Skeletal muscle satellite cell (primary cell): ENCODE measurements around the gene STUM.
A peak's percentile ranks its signal among the peaks of the same experiment; 100 is the strongest.

Source experiments
- H3K27me3 ChIP-seq: 2 replicates; pipeline ENCODE4 v1.7.0; 2013; ENCODE audit warnings: low read length; ENCODE audit not compliant: control insufficient read depth, insufficient read depth
- H3K36me3 ChIP-seq: 2 replicates; pipeline ENCODE4 v1.7.0; 2013; ENCODE audit warnings: mild to moderate bottlenecking, control low read depth, low read length; ENCODE audit not compliant: insufficient read depth
- H3K4me1 ChIP-seq: 2 replicates; pipeline ENCODE4 v1.7.0; 2013; ENCODE audit warnings: low read length; ENCODE audit not compliant: control insufficient read depth, insufficient read depth
- H3K4me2 ChIP-seq: 2 replicates; pipeline ENCODE4 v1.7.0; 2013; ENCODE audit warnings: mild to moderate bottlenecking, low read length
- H3K4me3 ChIP-seq: 2 replicates; pipeline ENCODE4 v1.7.0; 2013; ENCODE audit warnings: low read length
- H3K9ac ChIP-seq: 2 replicates; pipeline ENCODE4 v1.7.0; 2013; ENCODE audit warnings: mild to moderate bottlenecking, low read depth, low read length, moderate library complexity
- H3K9me3 ChIP-seq: replicated peaks from 2 replicates; pipeline ENCODE4 v1.7.0; 2013; ENCODE audit warnings: mild to moderate bottlenecking, control low read depth, low read length

Gene STUM

DNA sequence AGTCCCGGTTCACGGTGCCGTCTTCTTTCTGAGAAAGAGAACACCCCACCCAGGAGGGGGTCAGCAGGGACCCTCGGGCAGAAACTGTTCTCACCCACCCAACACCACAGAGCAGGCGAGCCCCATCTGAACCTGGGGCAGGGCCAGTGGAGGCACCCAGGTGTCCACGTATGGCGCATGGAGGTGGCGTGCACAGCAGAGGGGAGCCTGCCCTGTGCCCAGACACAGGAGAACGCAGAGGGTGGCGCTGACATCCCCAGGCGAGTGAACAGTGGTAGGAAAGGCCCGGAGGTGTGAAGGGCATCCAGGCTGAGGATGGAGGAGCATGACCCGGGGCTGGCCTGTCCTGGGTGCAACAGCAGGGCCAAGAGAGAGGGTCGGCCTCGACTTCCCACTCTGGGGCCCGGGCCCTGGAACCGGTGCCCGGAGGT is 91.1 kb downstream of the STUM start:
- Histone ChIP-seq H3K9me3 (no peaks in the 10 kb centered on the region), H3K4me1 (peaks cover 19% of the 10 kb centered on the region), H3K9ac (no peak overlapping the region), H3K4me3 (no peak overlapping the region), H3K27me3 (peaks cover 4% of the 10 kb centered on the region), H3K4me2 (no peak overlapping the region), H3K36me3 (no peaks in the 10 kb centered on the region)

- peaks cover 4% of the 10 kb centered on the region for H3K27me3 ChIP-seq
- H3K36me3 ChIP-seq, result no peaks in the 10 kb centered on the region
- H3K4me2 ChIP-seq, result no peak overlapping the region
- H3K9ac ChIP-seq, result no peak overlapping the region
- peaks cover 19% of the 10 kb centered on the region for H3K4me1 ChIP-seq
- H3K9me3 ChIP-seq, result no peaks in the 10 kb centered on the region
- no peak overlapping the region for H3K4me3 ChIP-seq
Measured at GRCh38 chr1:226640321-226641136, 92.0 kb downstream of the STUM start.

DNA sequence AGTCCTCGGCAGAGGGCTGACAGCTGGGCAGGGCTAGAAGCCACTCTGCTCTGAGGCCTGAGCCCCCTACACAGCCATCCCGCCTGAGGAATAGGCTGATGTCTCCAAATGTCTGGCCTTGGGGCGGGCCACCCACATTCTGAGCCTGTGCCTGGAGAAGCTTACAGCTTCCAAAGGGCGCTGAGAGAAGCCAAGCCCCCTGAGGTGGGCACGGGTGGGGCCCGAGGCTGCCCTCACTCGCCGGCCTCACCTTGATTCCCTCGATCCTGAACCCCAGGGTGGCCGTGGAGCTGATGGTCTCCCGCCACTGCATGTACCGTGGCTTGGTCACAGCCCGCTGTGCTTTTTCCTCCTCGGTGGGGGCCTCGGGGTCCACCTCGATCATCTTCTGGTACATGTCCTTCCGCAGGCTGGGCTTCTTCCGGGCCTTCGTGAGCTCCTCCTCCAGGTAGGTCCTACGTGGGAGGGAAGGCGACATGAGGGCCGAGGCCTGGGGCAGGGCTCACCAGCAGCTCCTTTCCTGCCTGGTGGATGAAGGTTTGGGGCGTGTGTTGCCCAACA is 93.2 kb downstream of the STUM start:
- Histone ChIP-seq H3K36me3 (no peaks in the 10 kb centered on the region), H3K9ac (no peak overlapping the region), H3K4me2 (no peak overlapping the region), H3K9me3 (no peaks in the 10 kb centered on the region), H3K4me3 (no peak overlapping the region), H3K27me3 (peaks cover 4% of the 10 kb centered on the region), H3K4me1 (peaks cover 19% of the 10 kb centered on the region)

- H3K36me3 ChIP-seq, result no peaks in the 10 kb centered on the region
- H3K4me2 ChIP-seq, result no peak overlapping the region
- no peak overlapping the region for H3K9ac ChIP-seq
- H3K9me3 ChIP-seq, result no peaks in the 10 kb centered on the region
- H3K4me3 ChIP-seq, result no peak overlapping the region
- H3K27me3 ChIP-seq, result peaks cover 4% of the 10 kb centered on the region
- H3K4me1 ChIP-seq, result peaks cover 19% of the 10 kb centered on the region
Measured at GRCh38 chr1:226642421-226642820, 93.9 kb downstream of the STUM start.

DNA sequence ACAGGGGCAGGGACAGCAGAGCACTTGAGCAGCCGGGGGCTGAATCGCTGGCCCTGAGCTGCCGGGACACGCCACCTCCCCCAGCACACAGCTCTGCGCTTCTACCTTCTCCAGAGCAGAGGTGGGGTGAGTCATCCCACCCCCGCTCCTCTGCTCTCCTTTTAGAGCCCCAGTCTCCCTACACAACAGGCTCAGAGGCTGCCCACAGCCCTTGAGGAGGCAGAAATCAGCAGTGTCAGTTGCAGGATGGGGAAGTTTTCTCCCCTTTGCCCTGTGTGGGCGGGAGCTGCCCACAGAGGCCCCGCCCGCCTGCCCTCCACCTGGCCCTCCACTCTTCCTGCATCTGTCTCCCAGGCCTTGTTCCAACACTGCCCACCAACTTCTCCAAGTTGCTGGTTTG is 94.6 kb downstream of the STUM start:
- H3K36me3 ChIP-seq, result no peaks in the 10 kb centered on the region
- peak overlapping the region; percentile 14 for H3K4me3 ChIP-seq
- no peaks in the 10 kb centered on the region for H3K9me3 ChIP-seq
- no peak overlapping the region for H3K9ac ChIP-seq
- H3K4me1 ChIP-seq, result peaks cover 14% of the 10 kb centered on the region
- H3K27me3 ChIP-seq, result peaks cover 4% of the 10 kb centered on the region
- peak overlapping the region; percentile 65 for H3K4me2 ChIP-seq

GRCh38 chr1:226643611-226644540 is 95.3 kb downstream of the STUM start:
- Histone ChIP-seq H3K9ac (no peak overlapping the region), H3K27me3 (peaks cover 4% of the 10 kb centered on the region), H3K4me1 (peaks cover 14% of the 10 kb centered on the region), H3K4me2 (peak overlapping the region; percentile 65), H3K9me3 (no peaks in the 10 kb centered on the region), H3K4me3 (no peak overlapping the region), H3K36me3 (no peaks in the 10 kb centered on the region)

DNA sequence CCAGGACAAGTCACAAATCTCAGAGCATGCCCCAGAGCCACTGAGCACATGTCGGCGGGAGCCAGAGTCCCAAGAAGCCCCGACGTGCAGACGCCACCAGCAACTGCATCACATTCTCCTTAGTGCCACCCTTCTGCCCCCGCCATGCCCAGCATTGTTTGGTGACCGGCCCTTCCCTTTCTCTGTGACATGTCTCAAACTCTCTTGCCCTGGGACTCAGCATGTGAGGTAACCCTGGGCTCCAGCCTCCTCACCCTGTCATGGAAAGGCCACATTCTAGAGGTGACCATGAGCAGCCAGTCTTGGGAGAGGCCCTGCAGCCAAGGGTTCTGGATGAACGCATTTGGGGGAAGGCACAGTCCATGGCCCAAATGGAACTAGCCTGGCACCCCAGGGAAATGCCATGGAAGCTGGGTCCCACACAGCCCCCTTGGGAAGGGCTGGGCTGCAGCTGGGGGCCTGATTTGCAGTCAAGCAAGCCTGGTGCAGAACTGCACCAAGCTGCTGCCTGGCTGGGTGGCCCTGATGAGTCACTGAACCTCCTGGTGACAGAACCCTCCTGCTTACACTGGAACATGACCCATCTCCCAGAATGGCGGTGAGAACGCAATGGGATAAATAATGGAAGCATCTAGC is 96.1 kb downstream of the STUM start:
- H3K9me3 ChIP-seq, result no peaks in the 10 kb centered on the region
- peaks cover 14% of the 10 kb centered on the region for H3K4me1 ChIP-seq
- H3K4me2 ChIP-seq, result no peak overlapping the region
- H3K9ac ChIP-seq, result no peak overlapping the region
- peaks cover 4% of the 10 kb centered on the region for H3K27me3 ChIP-seq
- no peaks in the 10 kb centered on the region for H3K36me3 ChIP-seq
- H3K4me3 ChIP-seq, result no peak overlapping the region

DNA sequence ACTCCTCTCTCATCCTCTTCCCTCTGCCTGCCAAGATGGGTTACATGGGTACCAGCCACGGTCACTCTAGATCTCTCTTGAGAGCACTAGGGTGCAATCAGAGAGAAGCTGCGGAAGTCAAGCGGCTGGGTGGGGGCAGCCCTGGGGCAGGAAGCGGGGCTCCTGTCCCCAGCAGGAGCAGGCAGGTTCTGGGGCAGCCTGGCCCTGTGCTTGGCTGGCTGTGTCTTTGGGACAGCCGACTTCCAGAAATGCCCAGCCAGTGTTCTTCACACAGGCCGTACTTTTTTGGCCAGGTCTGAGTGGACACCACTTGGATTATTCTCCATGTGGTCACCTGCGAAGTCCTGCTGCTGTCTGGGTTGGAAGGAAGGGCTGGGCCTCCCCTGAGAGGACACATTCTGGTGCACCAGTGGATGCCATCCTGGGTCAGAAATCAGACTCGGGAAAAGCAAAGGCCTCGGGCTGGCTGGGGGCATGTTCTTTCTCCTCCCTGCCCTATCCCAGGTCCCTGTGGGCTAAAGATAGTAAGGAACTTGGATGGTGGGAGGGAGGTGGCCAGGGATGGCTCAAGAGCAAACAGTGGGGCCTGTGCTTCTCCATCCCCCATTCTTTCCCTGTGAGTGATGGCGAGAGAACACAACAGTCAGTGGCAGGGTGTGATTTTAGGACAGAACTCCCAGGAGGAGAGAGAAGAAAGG is 96.9 kb downstream of the STUM start:
- Histone ChIP-seq H3K4me1 (peaks cover 14% of the 10 kb centered on the region), H3K9ac (no peak overlapping the region), H3K9me3 (no peaks in the 10 kb centered on the region), H3K36me3 (no peaks in the 10 kb centered on the region), H3K27me3 (peaks cover 4% of the 10 kb centered on the region), H3K4me3 (no peak overlapping the region), H3K4me2 (no peak overlapping the region)

GRCh38 chr1:226646026-226646869 is 97.7 kb downstream of the STUM start:
- H3K4me2 ChIP-seq, result no peak overlapping the region
- H3K4me1 ChIP-seq, result peaks cover 14% of the 10 kb centered on the region
- H3K9me3 ChIP-seq, result no peaks in the 10 kb centered on the region
- H3K36me3 ChIP-seq, result no peaks in the 10 kb centered on the region
- H3K9ac ChIP-seq, result no peak overlapping the region
- H3K27me3 ChIP-seq, result peaks cover 4% of the 10 kb centered on the region
- no peak overlapping the region for H3K4me3 ChIP-seq

DNA sequence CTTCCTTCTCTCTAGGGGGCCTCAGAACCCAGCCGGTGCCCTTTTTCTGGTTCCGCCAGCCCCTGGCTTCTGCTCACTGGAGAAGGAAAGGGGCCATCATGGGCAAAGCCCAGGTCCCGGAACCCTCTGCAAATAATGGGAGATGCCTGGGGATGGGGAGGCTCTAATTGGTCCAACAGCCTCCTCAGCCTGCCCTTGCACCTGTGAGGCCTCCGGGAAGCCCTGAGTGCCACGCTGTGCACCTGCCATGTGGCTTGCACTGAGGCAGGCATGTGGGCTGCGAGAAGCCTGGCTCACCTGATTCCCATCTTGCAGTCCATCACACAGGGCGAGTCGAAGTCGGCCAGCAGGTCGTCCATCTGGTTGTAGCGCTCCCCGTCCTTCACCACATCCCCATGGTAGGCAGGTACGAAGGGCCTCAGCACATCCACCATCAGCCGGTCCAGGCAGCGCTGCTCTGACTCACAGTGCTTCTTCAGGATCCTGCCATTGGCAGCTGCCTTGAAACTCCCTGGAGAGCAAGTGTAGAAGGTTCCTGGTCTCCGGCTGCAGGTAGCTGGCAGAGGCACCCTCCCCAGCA is 98.4 kb downstream of the STUM start:
- Histone ChIP-seq H3K4me1 (peaks cover 14% of the 10 kb centered on the region), H3K9ac (no peak overlapping the region), H3K36me3 (no peaks in the 10 kb centered on the region), H3K9me3 (no peaks in the 10 kb centered on the region), H3K4me3 (no peak overlapping the region), H3K27me3 (no peaks in the 10 kb centered on the region), H3K4me2 (no peak overlapping the region)
